OCI-LY1 (cell line): Measurements from ENCODE around the gene PLD1.

Experiments used
- H2AFZ ChIP-seq: fragments of 200-600 bp; sonication (generic), shearing (Covaris generic); 2 replicates; pipeline ENCODE4 v1.6.0; 2014; ENCODE audit warnings: antibody characterized with exemption, mild to moderate bottlenecking, low read length
- H3F3A ChIP-seq: fragments of 200-600 bp; sonication (generic), shearing (Covaris generic); 2 replicates; pipeline ENCODE4 v1.6.0; 2014; ENCODE audit warnings: mild to moderate bottlenecking, antibody characterized with exemption, low read length, moderate library complexity; ENCODE audit not compliant: insufficient read depth
- H3K27ac ChIP-seq: fragments of 200-600 bp; sonication (generic); 2 replicates; pipeline ENCODE4 v1.5.1; 2014; ENCODE audit warnings: low read length, mixed run types, mild to moderate bottlenecking, low read depth; ENCODE audit not compliant: poor library complexity, severe bottlenecking
- H3K27me3 ChIP-seq: fragments of 200-600 bp; sonication (generic); 2 replicates; pipeline ENCODE4 v1.6.0; 2014; ENCODE audit warnings: antibody characterized with exemption, mild to moderate bottlenecking, low read length, moderate library complexity; ENCODE audit not compliant: insufficient read depth
- H3K36me3 ChIP-seq: fragments of 200-600 bp; sonication (generic); 2 replicates; pipeline ENCODE4 v1.6.1; 2014; ENCODE audit warnings: mild to moderate bottlenecking, antibody characterized with exemption, low read length, moderate library complexity, mixed read lengths; ENCODE audit not compliant: insufficient read depth
- H3K4me1 ChIP-seq: fragments of 200-600 bp; sonication (generic); 2 replicates; pipeline ENCODE4 v1.5.1; 2014; ENCODE audit warnings: mild to moderate bottlenecking, low read length, moderate library complexity; ENCODE audit not compliant: insufficient read depth, severe bottlenecking
- H3K4me2 ChIP-seq: fragments of 200-600 bp; sonication (generic), shearing (Covaris generic); 2 replicates; pipeline ENCODE4 v1.6.1; 2014; ENCODE audit warnings: low read length
- H3K4me3 ChIP-seq: fragments of 200-600 bp; sonication (generic); 2 replicates; pipeline ENCODE4 v1.5.1; 2014; ENCODE audit warnings: low read length, low read depth, mild to moderate bottlenecking, mixed read lengths; ENCODE audit not compliant: poor library complexity, severe bottlenecking
- H3K79me2 ChIP-seq: fragments of 200-600 bp; shearing (Covaris generic); 2 replicates; pipeline ENCODE4 v1.6.1; 2016; ENCODE audit warnings: mixed run types, low read length, mixed read lengths; ENCODE audit not compliant: insufficient read depth
- H3K9ac ChIP-seq: fragments of 200-600 bp; sonication (generic), shearing (Covaris generic); 2 replicates; pipeline ENCODE4 v1.6.1; 2014; ENCODE audit warnings: mild to moderate bottlenecking, low read length, mixed read lengths
- H3K9me2 ChIP-seq: fragments of 200-600 bp; sonication (generic), shearing (Covaris generic); 2 replicates; pipeline ENCODE4 v1.6.1; 2014; ENCODE audit warnings: low read depth, mild to moderate bottlenecking, low read length, mixed read lengths
- H3K9me3 ChIP-seq: fragments of 200-600 bp; shearing (Covaris generic); 2 replicates; pipeline ENCODE4 v1.6.1; 2014; ENCODE audit warnings: low read length, mixed read lengths
- H4K20me1 ChIP-seq: fragments of 200-600 bp; sonication (generic), shearing (Covaris generic); 2 replicates; pipeline ENCODE4 v1.6.0; 2016; ENCODE audit warnings: mild to moderate bottlenecking, low read length; ENCODE audit not compliant: insufficient read depth
- EZH2 ChIP-seq: fragments of 200-600 bp; sonication (generic), shearing (Covaris generic); IDR thresholded peaks from 2 replicates; pipeline ENCODE4 v1.8.0; 2017; ENCODE audit warnings: borderline replicate concordance, mixed run types, mild to moderate bottlenecking, antibody characterized with exemption, low read length, moderate library complexity, mixed read lengths
- TF ChIP-seq, protein P1 (sequence below): fragments of 200-600 bp; sonication (generic), shearing (Covaris generic); IDR thresholded peaks from 2 replicates; pipeline ENCODE4 v1.5.1; 2017; ENCODE audit warnings: mild to moderate bottlenecking, antibody characterized with exemption, low read length, moderate library complexity, mixed read lengths

Gene PLD1

DNA sequence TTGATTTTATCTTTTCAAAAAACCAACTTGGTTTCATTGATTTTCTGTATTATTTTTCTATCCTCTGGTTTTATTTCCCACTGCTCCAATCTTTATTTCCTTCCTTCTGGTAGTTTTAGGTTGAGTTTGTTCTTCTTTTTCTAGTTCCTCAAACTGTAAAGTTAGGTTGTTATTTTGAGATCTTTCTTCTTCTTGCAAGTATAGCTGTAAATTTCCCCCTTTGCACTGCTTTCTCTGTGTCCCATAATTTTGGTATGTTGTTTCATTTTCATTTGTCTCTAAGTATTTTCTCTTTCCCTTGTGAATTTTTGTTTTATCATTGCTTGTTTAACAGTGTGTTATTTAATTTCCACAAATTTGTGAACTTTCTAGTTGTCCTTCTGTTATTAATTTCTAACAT is 120.0 kb downstream of the PLD1 start:
- H4K20me1 ChIP-seq: no peaks in the 10 kb centered on the region
- no peak overlapping the region for H3K4me2 ChIP-seq
- no peaks in the 10 kb centered on the region for H3K9me3 ChIP-seq
- no peak overlapping the region for H3K4me3 ChIP-seq
- H3K27me3 ChIP-seq: no peaks in the 10 kb centered on the region
- no peaks in the 10 kb centered on the region for H3K4me1 ChIP-seq
- H3K27ac ChIP-seq: no peak overlapping the region
- H3K79me2 ChIP-seq: no peaks in the 10 kb centered on the region
- H3F3A ChIP-seq: no peaks in the 10 kb centered on the region
- no peaks in the 10 kb centered on the region for H3K36me3 ChIP-seq
- no peak overlapping the region for H2AFZ ChIP-seq
- H3K9me2 ChIP-seq: no peaks in the 10 kb centered on the region
- no peak overlapping the region for H3K9ac ChIP-seq
- no peak for TF ChIP-seq EZH2
- TF ChIP-seq, protein P1, sequence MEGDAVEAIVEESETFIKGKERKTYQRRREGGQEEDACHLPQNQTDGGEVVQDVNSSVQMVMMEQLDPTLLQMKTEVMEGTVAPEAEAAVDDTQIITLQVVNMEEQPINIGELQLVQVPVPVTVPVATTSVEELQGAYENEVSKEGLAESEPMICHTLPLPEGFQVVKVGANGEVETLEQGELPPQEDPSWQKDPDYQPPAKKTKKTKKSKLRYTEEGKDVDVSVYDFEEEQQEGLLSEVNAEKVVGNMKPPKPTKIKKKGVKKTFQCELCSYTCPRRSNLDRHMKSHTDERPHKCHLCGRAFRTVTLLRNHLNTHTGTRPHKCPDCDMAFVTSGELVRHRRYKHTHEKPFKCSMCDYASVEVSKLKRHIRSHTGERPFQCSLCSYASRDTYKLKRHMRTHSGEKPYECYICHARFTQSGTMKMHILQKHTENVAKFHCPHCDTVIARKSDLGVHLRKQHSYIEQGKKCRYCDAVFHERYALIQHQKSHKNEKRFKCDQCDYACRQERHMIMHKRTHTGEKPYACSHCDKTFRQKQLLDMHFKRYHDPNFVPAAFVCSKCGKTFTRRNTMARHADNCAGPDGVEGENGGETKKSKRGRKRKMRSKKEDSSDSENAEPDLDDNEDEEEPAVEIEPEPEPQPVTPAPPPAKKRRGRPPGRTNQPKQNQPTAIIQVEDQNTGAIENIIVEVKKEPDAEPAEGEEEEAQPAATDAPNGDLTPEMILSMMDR: no peak

DNA sequence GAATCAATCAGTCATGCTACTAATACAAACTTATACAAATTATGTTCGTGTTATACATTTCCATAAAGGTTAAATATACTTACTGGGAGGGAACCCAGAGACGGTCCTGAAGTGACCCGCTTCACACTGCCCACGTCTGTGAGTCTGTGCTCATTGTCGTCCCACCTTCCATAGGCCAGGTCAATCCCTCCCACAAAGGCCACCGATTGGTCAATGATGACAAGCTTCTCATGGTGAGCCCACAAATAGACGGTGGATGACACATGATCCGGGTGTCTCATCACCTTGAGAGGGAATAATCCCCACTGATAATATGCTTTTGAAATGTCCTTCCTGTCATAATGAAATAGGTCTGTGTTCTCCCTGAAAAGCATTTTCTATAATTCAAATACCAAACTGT is 121.7 kb downstream of the PLD1 start:
- H3K27ac ChIP-seq: no peak overlapping the region
- no peak overlapping the region for H3K9ac ChIP-seq
- H3K79me2 ChIP-seq: no peaks in the 10 kb centered on the region
- H3K4me2 ChIP-seq: no peak overlapping the region
- H3K9me2 ChIP-seq: no peaks in the 10 kb centered on the region
- H3K4me3 ChIP-seq: no peak overlapping the region
- no peaks in the 10 kb centered on the region for H3K27me3 ChIP-seq
- no peaks in the 10 kb centered on the region for H4K20me1 ChIP-seq
- H2AFZ ChIP-seq: no peak overlapping the region
- TF ChIP-seq EZH2: no peak
- TF ChIP-seq, protein P1: no peak
- H3K36me3 ChIP-seq: no peaks in the 10 kb centered on the region
- H3F3A ChIP-seq: no peaks in the 10 kb centered on the region
- H3K4me1 ChIP-seq: no peaks in the 10 kb centered on the region
- H3K9me3 ChIP-seq: no peaks in the 10 kb centered on the region

DNA sequence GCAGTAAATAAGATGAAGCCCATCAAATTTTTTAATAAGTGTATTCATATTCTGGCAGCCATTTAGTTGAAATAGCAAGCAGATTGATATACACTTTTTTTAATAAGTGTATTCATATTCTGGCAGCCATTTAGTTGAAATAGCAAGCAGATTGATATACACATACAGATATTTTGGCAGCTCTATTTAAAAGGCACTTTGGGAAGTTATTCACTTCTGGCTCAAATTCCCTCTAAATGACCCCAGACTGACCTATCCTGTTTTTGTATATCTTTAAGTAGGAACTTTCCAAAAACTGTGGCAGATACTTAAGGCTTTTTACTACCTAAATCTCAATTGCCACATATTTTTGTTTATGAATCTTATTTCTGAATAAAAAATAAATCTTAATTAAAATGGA is 122.3 kb downstream of the PLD1 start:
- H3K4me1 ChIP-seq: no peaks in the 10 kb centered on the region
- H3K9me2 ChIP-seq: no peaks in the 10 kb centered on the region
- no peaks in the 10 kb centered on the region for H3K79me2 ChIP-seq
- H3K9ac ChIP-seq: no peak overlapping the region
- no peak overlapping the region for H3K27ac ChIP-seq
- TF ChIP-seq, protein P1: no peak
- TF ChIP-seq EZH2: no peak
- no peaks in the 10 kb centered on the region for H4K20me1 ChIP-seq
- no peaks in the 10 kb centered on the region for H3F3A ChIP-seq
- H3K4me3 ChIP-seq: no peak overlapping the region
- no peaks in the 10 kb centered on the region for H3K27me3 ChIP-seq
- no peak overlapping the region for H2AFZ ChIP-seq
- no peaks in the 10 kb centered on the region for H3K9me3 ChIP-seq
- H3K36me3 ChIP-seq: no peaks in the 10 kb centered on the region
- H3K4me2 ChIP-seq: no peak overlapping the region
